Osteoblast (primary cell): Measurements from ENCODE around the gene TMEM203. TPM values are rescaled to one million over a fixed set of nuclear protein-coding genes. Genes with fewer than 3 reads are reported as not detected.

ENCODE experiments used
- DNase-seq: peaks from one replicate; pipeline ENCODE4 v3.0.0; 2011; ENCODE audit warnings: low spot score, mixed read lengths; ENCODE audit not compliant: insufficient read length; ENCODE audit errors: missing footprints
- H2AFZ ChIP-seq: 2 replicates; pipeline ENCODE4 v1.6.0; 2011; ENCODE audit warnings: mild to moderate bottlenecking, low read length
- H3K27ac ChIP-seq: 2 replicates; pipeline ENCODE4 v1.5.1; 2011; ENCODE audit warnings: mild to moderate bottlenecking, low read depth, low read length, moderate library complexity
- H3K27me3 ChIP-seq: 2 replicates; pipeline ENCODE4 v1.6.0; 2012; ENCODE audit warnings: mild to moderate bottlenecking, control low read depth, inconsistent platforms, low read length, moderate library complexity; ENCODE audit not compliant: insufficient read depth
- H3K36me3 ChIP-seq: 2 replicates; pipeline ENCODE4 v1.5.1; 2011; ENCODE audit warnings: mild to moderate bottlenecking, low read length, control low read depth, moderate library complexity; ENCODE audit not compliant: insufficient read depth
- H3K4me1 ChIP-seq: 2 replicates; pipeline ENCODE4 v1.5.1; 2011; ENCODE audit warnings: mild to moderate bottlenecking, low read length, control low read depth, moderate library complexity; ENCODE audit not compliant: insufficient read depth
- H3K4me2 ChIP-seq: 2 replicates; pipeline ENCODE4 v1.6.0; 2011; ENCODE audit warnings: mild to moderate bottlenecking, low read length; ENCODE audit not compliant: insufficient read depth
- H3K4me3 ChIP-seq: fragments of 200-600 bp; sonication (generic); 3 replicates; pipeline ENCODE4 v1.5.1; 2012; ENCODE audit warnings: mild to moderate bottlenecking, low read length, inconsistent platforms; ENCODE audit not compliant: insufficient read depth
- H3K79me2 ChIP-seq: 2 replicates; pipeline ENCODE4 v1.6.0; 2012; ENCODE audit warnings: mild to moderate bottlenecking, low read length, control low read depth, inconsistent platforms; ENCODE audit not compliant: insufficient read depth
- H3K9me3 ChIP-seq: 2 replicates; pipeline ENCODE4 v1.5.1; 2011; ENCODE audit warnings: low read depth, low read length, control low read depth
- H4K20me1 ChIP-seq: 2 replicates; pipeline ENCODE4 v1.6.0; 2012; ENCODE audit warnings: mild to moderate bottlenecking, low read length, control low read depth; ENCODE audit not compliant: insufficient read depth
- total RNA-seq: library from RNA; depleted of rRNA; stranded (reverse); fragments of >200 nt; gene quantifications from 2 replicates; pipeline ENCODE4 v1.2.3, GENCODE V29; 2012
- TF ChIP-seq, protein P1 (sequence below): IDR thresholded peaks from 2 replicates; pipeline ENCODE4 v1.5.1; 2011; ENCODE audit warnings: mild to moderate bottlenecking, low read depth, low read length, moderate library complexity; ENCODE audit errors: extremely low read depth

Gene TMEM203
- total RNA-seq, 1 donor, result 36.9 TPM

DNA sequence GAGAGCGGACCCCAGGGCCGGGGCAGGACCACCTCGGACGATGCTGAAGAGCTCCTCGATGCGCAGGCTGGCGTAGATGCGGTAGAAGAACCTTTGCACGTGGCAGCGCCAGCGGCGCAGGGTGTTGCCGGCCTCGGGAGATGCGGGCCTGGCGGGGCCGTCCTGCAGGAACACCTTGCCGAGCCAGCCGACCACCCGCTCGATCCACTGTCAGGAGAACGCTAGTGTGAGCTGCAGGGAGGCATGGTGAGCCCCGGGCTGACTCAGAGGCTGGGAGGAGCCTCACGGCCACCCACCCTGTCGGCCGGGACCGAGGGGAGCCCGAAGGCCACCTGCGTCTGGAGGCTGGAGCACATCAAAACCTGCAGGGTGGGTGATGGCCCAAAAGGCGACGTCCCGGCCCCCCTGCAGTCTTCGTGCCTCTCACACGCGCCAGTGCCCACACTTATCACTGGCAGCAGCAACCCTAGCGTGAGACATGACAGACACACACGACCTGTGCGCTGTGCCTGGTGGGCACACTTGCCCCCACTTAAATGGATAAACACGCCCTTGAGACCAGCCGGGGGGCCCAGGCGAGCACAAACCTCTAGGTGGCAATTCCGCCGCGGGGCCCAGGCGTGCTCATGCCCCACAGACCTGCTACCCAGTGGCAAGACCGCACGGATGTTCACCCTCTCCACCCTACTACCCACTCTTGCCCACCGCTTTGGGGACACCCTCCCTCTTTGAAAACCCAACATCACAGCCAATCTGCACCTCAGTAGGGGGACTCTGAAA is 20.4 kb downstream of the TMEM203 start:
- TF ChIP-seq, protein P1, sequence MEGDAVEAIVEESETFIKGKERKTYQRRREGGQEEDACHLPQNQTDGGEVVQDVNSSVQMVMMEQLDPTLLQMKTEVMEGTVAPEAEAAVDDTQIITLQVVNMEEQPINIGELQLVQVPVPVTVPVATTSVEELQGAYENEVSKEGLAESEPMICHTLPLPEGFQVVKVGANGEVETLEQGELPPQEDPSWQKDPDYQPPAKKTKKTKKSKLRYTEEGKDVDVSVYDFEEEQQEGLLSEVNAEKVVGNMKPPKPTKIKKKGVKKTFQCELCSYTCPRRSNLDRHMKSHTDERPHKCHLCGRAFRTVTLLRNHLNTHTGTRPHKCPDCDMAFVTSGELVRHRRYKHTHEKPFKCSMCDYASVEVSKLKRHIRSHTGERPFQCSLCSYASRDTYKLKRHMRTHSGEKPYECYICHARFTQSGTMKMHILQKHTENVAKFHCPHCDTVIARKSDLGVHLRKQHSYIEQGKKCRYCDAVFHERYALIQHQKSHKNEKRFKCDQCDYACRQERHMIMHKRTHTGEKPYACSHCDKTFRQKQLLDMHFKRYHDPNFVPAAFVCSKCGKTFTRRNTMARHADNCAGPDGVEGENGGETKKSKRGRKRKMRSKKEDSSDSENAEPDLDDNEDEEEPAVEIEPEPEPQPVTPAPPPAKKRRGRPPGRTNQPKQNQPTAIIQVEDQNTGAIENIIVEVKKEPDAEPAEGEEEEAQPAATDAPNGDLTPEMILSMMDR, result no peak
- no peak overlapping the region for H2AFZ ChIP-seq
- H3K4me1 ChIP-seq, result peaks cover 23% of the 10 kb centered on the region
- peaks cover 22% of the 10 kb centered on the region for H4K20me1 ChIP-seq
- peaks cover 40% of the 10 kb centered on the region for H3K79me2 ChIP-seq
- no peak overlapping the region for H3K4me3 ChIP-seq
- no peaks in the 10 kb centered on the region for H3K27me3 ChIP-seq
- H3K4me2 ChIP-seq, result no peak overlapping the region
- no peak overlapping the region for H3K27ac ChIP-seq
- no peaks in the 10 kb centered on the region for H3K9me3 ChIP-seq
- peaks cover 30% of the 10 kb centered on the region for H3K36me3 ChIP-seq
- no peak for DNase-seq

DNA sequence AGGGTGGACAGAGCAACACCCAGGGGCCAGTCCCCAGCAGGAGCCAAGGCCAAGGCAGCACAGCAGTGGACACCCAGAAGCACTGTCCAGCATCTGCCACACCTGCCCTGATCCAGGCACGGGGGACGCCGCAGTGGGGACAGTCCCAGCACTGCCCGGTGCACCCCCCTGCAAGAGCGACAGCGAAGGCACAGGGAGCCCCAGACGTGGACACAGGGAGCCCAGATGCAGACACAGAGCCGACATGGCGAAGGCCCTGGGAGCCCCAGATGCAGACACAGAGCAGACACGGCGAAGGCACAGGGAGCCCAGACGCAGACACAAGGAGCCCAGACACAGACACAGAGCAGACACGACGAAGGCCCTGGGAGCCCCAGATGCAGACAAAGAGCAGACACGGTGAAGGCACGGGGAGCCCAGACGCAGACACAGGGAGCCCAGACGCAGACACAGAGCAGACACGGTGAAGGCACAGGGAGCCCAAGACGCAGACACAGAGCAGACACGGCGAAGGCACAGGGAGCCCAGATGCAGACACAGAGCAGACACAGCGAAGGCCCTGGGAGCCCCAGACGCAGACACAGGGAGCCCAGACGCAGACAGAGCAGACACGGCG is 21.4 kb downstream of the TMEM203 start:
- Histone ChIP-seq H3K4me1 (peaks cover 14% of the 10 kb centered on the region), H2AFZ (no peak overlapping the region), H3K9me3 (no peaks in the 10 kb centered on the region), H3K79me2 (peaks cover 33% of the 10 kb centered on the region), H3K4me2 (no peak overlapping the region), H3K36me3 (peaks cover 29% of the 10 kb centered on the region), H4K20me1 (peaks cover 15% of the 10 kb centered on the region), H3K4me3 (no peak overlapping the region), H3K27ac (no peak overlapping the region), H3K27me3 (no peaks in the 10 kb centered on the region)
- no peak for DNase-seq
- TF ChIP-seq, protein P1, result no peak

DNA sequence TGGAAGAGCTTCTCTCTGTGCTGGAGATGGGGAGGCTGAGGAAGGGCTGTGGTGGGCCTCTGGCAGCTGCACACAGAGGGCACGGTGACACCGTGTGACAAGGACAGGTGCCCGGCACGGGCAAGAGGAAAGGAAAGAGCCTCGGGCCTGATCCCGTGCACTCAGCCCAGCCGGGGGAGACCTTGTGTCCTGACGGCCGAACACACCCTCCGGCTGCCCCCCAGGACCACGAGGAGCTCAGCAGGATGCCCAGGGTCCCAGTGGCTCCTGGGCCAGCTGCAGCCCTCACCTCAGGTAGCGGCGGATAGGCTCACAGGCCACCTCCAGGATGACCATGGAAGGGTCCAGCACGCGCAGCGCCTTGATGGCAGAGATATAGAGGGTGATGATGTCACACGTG is 22.6 kb downstream of the TMEM203 start:
- no peak for DNase-seq
- peaks cover 28% of the 10 kb centered on the region for H3K79me2 ChIP-seq
- H3K4me3 ChIP-seq, result no peak overlapping the region
- H3K27ac ChIP-seq, result no peak overlapping the region
- no peaks in the 10 kb centered on the region for H3K9me3 ChIP-seq
- peaks cover 17% of the 10 kb centered on the region for H4K20me1 ChIP-seq
- H3K4me1 ChIP-seq, result peaks cover 13% of the 10 kb centered on the region
- H3K36me3 ChIP-seq, result peaks cover 29% of the 10 kb centered on the region
- no peak overlapping the region for H3K4me2 ChIP-seq
- no peaks in the 10 kb centered on the region for H3K27me3 ChIP-seq
- TF ChIP-seq, protein P1, result no peak
- H2AFZ ChIP-seq, result no peak overlapping the region

DNA sequence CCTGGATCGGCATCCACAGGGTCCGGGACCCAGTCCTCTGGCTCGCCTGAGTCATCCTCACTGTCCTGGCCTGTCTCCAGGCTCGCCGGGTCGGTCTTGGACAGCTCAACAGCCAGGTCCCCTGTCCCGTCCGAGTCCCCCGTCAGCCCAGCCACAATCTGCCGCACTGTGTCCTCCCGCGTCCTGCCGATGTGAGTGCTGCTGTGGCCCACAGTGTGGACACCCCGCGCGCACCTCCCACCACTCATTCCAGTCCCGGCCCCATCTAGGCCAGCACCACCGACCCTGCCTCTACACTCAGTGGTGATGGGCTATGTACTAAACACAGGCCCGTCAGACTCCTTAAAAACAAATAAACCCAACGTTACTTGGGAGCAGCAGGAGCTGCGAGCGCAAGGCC is 23.8 kb downstream of the TMEM203 start:
- no peak overlapping the region for H3K27ac ChIP-seq
- peaks cover 16% of the 10 kb centered on the region for H3K79me2 ChIP-seq
- no peak for DNase-seq
- H3K36me3 ChIP-seq, result peaks cover 29% of the 10 kb centered on the region
- H3K4me1 ChIP-seq, result peaks cover 1% of the 10 kb centered on the region
- TF ChIP-seq, protein P1, result no peak
- no peaks in the 10 kb centered on the region for H3K27me3 ChIP-seq
- peaks cover 8% of the 10 kb centered on the region for H4K20me1 ChIP-seq
- no peak overlapping the region for H3K4me3 ChIP-seq
- no peak overlapping the region for H3K4me2 ChIP-seq
- H3K9me3 ChIP-seq, result no peaks in the 10 kb centered on the region
- no peak overlapping the region for H2AFZ ChIP-seq
